NB4 (cell line): ENCODE results near the gene RAB4B.

ENCODE experiments used
- DNase-seq: peaks from one replicate; pipeline ENCODE4 v3.0.0; 2010; ENCODE audit warnings: low read depth
- H3K4me3 ChIP-seq: one replicate; pipeline ENCODE4 v1.5.1; 2011; ENCODE audit warnings: mild to moderate bottlenecking, low read depth, low read length, moderate library complexity
- CTCF ChIP-seq: IDR thresholded peaks from one replicate; pipeline ENCODE4 v1.5.1; 2012; ENCODE audit warnings: low read depth, low read length
- MAX ChIP-seq: IDR thresholded peaks from 2 replicates; pipeline ENCODE4 v1.6.1; 2011; ENCODE audit warnings: low read depth, low read length
- MYC ChIP-seq: IDR thresholded peaks from 2 replicates; pipeline ENCODE4 v1.6.1; 2011; ENCODE audit warnings: low read depth, low read length
- POLR2A ChIP-seq: IDR thresholded peaks from 2 replicates; pipeline ENCODE4 v1.6.1; 2011; ENCODE audit warnings: mild to moderate bottlenecking; ENCODE audit not compliant: insufficient read length; ENCODE audit errors: extremely low read depth

RAB4B gene

GRCh38 chr19:40802300-40803169 lies 24.5 kb downstream of the RAB4B start:
- peak overlapping the region; percentile 36 for H3K4me3 ChIP-seq
- TF ChIP-seq MYC (no peak), MAX (no peak)
- DNase-seq = peak; percentile 63

GRCh38 chr19:40803170-40803856 lies 25.3 kb downstream of the RAB4B start:
- no peak for DNase-seq
- H3K4me3 ChIP-seq = peak overlapping the region; percentile 36
- no peak for TF ChIP-seq CTCF
- TF ChIP-seq POLR2A = no peak
- TF ChIP-seq MYC = no peak
- no peak for TF ChIP-seq MAX

- H3K4me3 ChIP-seq = no peak overlapping the region
- TF ChIP-seq POLR2A (no peak), CTCF (no peak), MYC (no peak), MAX (peak; percentile 25; the same call in 1 of the 2 replicates)
- DNase-seq = peak; percentile 34
Observed at GRCh38 chr19:40803857-40804782, 26.1 kb downstream of the RAB4B start.

- no peak for DNase-seq
Observed at GRCh38 chr19:40804783-40805242, 26.8 kb downstream of the RAB4B start.

GRCh38 chr19:40805258-40805868 lies 27.3 kb downstream of the RAB4B start:
- TF ChIP-seq POLR2A = no peak
- no peak for TF ChIP-seq MAX
- TF ChIP-seq CTCF = no peak
- no peak for TF ChIP-seq MYC
- DNase-seq = no peak
- H3K4me3 ChIP-seq = no peak overlapping the region

More at GRCh38 chr19:40804783-40805242, 26.8 kb downstream of the RAB4B start:
- TF ChIP-seq CTCF = no peak
- TF ChIP-seq MAX = 0 out of 2 replicates have a peak, but pooled peaks have one; percentile 11
- no peak overlapping the region for H3K4me3 ChIP-seq
